Nucleus accumbens (tissue), 56 donors: Measurements from ENCODE around the gene ACADL.

Source experiments
- DNase-seq, 56 donors: peaks; one replicate each; lab custom pipeline; 2025; lab: John Stamatoyannopoulos, UW

Gene ACADL

GRCh38 chr2:210224941-210225672 lies at the start of gene ACADL:
ACADL (minus strand) TSS chr2:210225447; CDS start chr2:210225263, 184 bp downstream.
- peak in 23 of 56 donors; percentile 2 to 51 (median 17) for DNase-seq

GRCh38 chr2:210271300-210271699 lies 46.1 kb upstream of the ACADL start:
- no peak for DNase-seq

- DNase-seq, result no peak
These were observed 43.9 kb upstream of the ACADL start for GRCh38 chr2:210269148-210269547.

GRCh38 chr2:210268281-210268680 lies 43.0 kb upstream of the ACADL start:
- DNase-seq, result no peak

- no peak for DNase-seq
These were observed 42.5 kb upstream of the ACADL start for GRCh38 chr2:210267698-210268097.

- no peak for DNase-seq
These were observed 39.0 kb upstream of the ACADL start for GRCh38 chr2:210264282-210264681.

GRCh38 chr2:210263841-210264240 lies 38.6 kb upstream of the ACADL start:
- DNase-seq, result no peak

- DNase-seq, result no peak
These were observed 36.8 kb upstream of the ACADL start for GRCh38 chr2:210262036-210262435.

- DNase-seq, result no peak
These were observed 34.4 kb upstream of the ACADL start for GRCh38 chr2:210259687-210260086.

- no peak for DNase-seq
These were observed 27.7 kb upstream of the ACADL start for GRCh38 chr2:210252699-210253606.

- DNase-seq, result no peak
These were observed 25.4 kb upstream of the ACADL start for GRCh38 chr2:210250622-210251021.

GRCh38 chr2:210233487-210233886 lies 8.2 kb upstream of the ACADL start:
- no peak for DNase-seq

- DNase-seq, result no peak
These were observed 5.7 kb upstream of the ACADL start for GRCh38 chr2:210230984-210231383.

GRCh38 chr2:210230518-210230917 lies 5.3 kb upstream of the ACADL start:
- no peak for DNase-seq

- no peak for DNase-seq
These were observed 3.3 kb upstream of the ACADL start for GRCh38 chr2:210228586-210228985.

GRCh38 chr2:210227290-210228088 lies 2.2 kb upstream of the ACADL start:
- no peak for DNase-seq

- DNase-seq, result no peak
These were observed 976 bp upstream of the ACADL start for GRCh38 chr2:210226223-210226622.

- DNase-seq, result peak in 8 of 56 donors; percentile 3 to 29 (median 8)
These were observed 681 bp downstream of the ACADL start for GRCh38 chr2:210224591-210224940.

GRCh38 chr2:210215120-210215519 lies 10.1 kb downstream of the ACADL start:
- no peak for DNase-seq

GRCh38 chr2:210210185-210210584 lies 15.1 kb downstream of the ACADL start:
- no peak for DNase-seq

GRCh38 chr2:210207929-210208328 lies 17.3 kb downstream of the ACADL start:
- DNase-seq, result no peak
